GM13977 (cell line): ENCODE results near the gene TINAGL1.

Experiments used
- DNase-seq: peaks from one replicate; pipeline ENCODE4 v3.0.0; 2012; ENCODE audit warnings: low spot score
- in situ Hi-C: fragments of 300-500 bp; cut with MboI; formaldehyde crosslinking; loops from one replicate; pipeline ENCODE4 v1.12.0; 2022; ENCODE audit warnings: low sequenced_read_pairs, low pct_unique_long_range_greater_than_20kb, mixed read lengths, inconsistent platforms; ENCODE audit not compliant: unreplicated experiment
- TF ChIP-seq, protein P1 (sequence below): IDR thresholded peaks from 2 replicates; pipeline ENCODE4 v1.5.1; 2012; ENCODE audit warnings: mild to moderate bottlenecking, control low read depth; ENCODE audit not compliant: insufficient read depth; ENCODE audit errors: extremely low read depth, missing control alignments

TINAGL1 gene

DNA sequence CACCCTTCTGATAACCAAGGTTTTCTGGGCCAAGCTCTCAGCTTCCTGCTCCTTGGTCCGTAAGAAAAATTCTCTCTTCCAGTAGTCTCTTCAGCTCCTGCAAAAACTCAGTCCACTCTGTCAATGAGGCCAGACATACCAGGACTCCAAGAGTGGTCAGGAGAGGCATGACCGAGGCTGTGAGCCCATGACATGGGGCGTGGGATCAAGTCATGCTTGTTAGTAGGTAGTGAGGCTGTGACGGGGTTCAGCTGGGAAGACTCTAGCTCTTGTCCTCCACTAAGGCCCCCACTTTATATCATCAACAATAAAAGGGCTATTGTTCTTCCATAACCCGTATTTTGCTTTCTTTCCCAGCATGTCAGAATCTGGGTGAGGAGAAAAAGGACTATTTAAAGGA is 31.0 kb downstream of the TINAGL1 start:
- TF ChIP-seq, protein P1, sequence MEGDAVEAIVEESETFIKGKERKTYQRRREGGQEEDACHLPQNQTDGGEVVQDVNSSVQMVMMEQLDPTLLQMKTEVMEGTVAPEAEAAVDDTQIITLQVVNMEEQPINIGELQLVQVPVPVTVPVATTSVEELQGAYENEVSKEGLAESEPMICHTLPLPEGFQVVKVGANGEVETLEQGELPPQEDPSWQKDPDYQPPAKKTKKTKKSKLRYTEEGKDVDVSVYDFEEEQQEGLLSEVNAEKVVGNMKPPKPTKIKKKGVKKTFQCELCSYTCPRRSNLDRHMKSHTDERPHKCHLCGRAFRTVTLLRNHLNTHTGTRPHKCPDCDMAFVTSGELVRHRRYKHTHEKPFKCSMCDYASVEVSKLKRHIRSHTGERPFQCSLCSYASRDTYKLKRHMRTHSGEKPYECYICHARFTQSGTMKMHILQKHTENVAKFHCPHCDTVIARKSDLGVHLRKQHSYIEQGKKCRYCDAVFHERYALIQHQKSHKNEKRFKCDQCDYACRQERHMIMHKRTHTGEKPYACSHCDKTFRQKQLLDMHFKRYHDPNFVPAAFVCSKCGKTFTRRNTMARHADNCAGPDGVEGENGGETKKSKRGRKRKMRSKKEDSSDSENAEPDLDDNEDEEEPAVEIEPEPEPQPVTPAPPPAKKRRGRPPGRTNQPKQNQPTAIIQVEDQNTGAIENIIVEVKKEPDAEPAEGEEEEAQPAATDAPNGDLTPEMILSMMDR: no peak
- in situ Hi-C loops: no loop called here
- DNase-seq: no peak

GRCh38 chr1:31609514-31610118 is 33.3 kb downstream of the TINAGL1 start:
- in situ Hi-C loops: loop anchor here (10.0 kb wide), 1 partner anchor 45 kb away; no protein-coding TSS in a partner anchor
- TF ChIP-seq, protein P1: no peak
- DNase-seq: no peak

DNA sequence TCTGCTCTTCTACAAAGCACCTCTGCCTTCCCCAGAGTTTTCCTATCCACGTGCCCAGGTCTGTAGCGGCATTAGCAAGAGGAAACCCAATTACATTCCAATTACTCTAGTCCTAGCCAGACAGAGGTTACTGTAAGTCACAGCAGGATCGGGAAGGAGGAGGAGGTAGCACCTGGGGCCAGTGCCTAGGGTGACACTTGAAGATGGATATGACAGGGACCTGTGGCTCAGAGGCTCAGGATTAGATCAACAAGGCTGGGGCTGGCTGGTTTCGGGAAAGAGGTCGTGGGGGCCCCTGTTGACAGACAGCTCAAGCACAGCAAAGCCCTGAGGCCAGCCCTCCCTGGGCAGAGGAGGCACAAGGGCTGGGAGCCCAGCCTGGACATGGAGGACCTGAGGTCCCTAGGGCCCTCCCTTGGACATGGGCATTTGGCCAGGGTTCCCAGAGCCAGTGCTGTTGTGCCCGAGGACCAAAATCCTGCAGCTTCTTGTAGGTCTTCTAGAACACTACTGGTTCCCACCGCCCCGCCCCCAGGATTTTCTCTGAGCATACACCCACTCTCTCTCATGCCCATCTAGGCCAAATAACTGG is 38.2 kb downstream of the TINAGL1 start:
- TF ChIP-seq, protein P1: no peak
- in situ Hi-C loops: loop anchor here (10.0 kb wide), 1 partner anchor 50 kb away; no protein-coding TSS in a partner anchor
- DNase-seq: no peak

DNA sequence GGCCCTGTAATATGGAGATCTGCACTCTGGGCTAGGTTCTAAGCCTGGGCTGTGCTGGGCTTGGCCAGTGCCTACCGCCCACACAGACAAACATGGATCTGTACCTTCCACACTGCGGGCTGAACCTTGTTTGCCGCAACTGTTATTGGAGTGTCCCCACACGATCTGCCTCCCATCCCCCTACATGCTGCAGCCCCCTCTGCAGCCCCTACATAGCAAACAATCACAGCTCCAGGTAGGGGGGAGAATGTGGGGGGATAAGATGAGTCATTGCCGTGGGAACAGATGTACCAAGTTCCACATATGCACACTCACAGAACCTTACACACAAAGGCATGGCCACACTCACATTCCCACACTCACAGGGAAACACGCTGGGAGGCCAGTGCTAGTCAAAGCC is 39.1 kb downstream of the TINAGL1 start:
- TF ChIP-seq, protein P1: no peak
- no peak for DNase-seq
- in situ Hi-C loops: loop anchor here (10.0 kb wide), 1 partner anchor 51 kb away; no protein-coding TSS in a partner anchor

DNA sequence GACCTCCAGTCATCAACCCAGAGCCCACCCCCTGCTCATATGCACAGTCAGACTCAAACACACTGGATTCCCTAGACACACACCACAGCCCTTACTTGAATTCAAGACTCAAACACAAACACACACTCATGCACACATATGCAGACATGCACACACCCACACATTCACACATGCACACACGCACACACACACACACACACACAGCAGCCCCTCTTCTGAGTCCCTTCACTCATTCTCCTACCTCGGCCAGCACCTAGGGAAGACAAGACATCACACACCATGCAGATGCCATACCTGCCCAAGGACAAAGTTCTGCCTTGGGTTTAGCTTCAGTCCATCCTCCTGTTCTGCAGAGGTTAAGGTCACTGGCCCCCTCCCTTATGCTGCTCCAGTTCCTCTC is 39.6 kb downstream of the TINAGL1 start:
- in situ Hi-C loops: loop anchor here (10.0 kb wide), 1 partner anchor 51 kb away; no protein-coding TSS in a partner anchor
- DNase-seq: no peak
- TF ChIP-seq, protein P1: no peak

- TF ChIP-seq, protein P1: no peak
- DNase-seq: no peak
- in situ Hi-C loops: loop anchor here (10.0 kb wide), 1 partner anchor 53 kb away; no protein-coding TSS in a partner anchor
These were observed 41.1 kb downstream of the TINAGL1 start, which contains the start of gene HCRTR1 for GRCh38 chr1:31617218-31617915. Gene HCRTR1, plus strand, starts transcription at chr1:31617689. Its CDS starts 1,504 bp downstream, at chr1:31619193.
